CD4-positive, alpha-beta T cell treated with Interleukin-6 at 100 ng/mL for 8 hours (primary cell): ENCODE results near the gene CIRBP.
A peak's percentile ranks its signal among the peaks of the same experiment; 100 is the strongest.

Source experiments
- DNase-seq: peaks from one replicate; pipeline ENCODE4 v3.0.0-alpha.2; 2020; ENCODE audit warnings: mixed read lengths, low spot score

CIRBP gene

DNA sequence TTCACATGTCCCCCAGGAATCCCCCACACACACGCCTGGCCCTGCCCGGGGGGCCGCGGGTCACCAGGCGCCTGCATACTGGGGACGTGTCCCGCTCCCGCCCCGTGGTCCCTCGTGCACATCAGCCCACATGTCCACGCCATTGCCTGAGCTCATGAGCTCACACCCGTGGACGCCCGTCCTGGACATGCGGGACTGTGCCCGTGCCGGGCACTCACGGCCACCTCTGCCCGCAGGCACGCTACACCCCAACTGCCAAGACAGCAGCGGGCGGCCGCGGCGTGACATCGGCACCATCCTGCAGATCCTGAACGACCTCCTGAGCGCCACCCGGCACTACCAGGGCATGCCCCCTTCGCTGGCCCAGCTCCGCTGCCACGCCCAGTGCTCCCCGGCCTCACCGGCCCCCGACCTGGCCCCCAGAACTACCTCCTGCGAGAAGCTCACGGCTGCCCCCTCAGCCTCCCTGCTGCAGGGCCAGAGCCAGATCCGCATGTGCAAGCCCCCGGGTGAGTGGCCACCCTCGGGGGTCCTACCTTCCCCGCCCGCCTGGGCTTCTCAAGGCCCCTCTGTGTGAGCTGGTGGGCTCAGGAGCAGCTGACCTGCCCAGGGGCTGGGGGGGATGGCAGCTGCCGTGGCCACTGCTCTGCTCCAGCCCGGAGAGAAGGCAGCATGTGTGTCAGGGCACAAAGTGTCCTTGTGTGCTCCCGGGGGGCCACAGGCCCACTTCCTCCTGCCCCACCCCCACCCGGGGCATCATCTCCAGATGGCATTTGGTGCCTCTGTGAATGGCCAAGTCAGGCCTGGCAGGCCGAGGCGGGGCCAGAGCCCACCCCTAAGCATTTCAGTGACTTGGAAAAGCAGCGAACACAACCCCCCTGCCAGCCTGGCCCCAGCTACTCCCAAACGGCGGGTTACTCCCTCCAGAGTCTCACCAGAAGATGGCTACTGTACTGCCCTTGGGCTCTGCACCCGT, 13.7 kb upstream of the CIRBP start:
- no peak for DNase-seq

DNA sequence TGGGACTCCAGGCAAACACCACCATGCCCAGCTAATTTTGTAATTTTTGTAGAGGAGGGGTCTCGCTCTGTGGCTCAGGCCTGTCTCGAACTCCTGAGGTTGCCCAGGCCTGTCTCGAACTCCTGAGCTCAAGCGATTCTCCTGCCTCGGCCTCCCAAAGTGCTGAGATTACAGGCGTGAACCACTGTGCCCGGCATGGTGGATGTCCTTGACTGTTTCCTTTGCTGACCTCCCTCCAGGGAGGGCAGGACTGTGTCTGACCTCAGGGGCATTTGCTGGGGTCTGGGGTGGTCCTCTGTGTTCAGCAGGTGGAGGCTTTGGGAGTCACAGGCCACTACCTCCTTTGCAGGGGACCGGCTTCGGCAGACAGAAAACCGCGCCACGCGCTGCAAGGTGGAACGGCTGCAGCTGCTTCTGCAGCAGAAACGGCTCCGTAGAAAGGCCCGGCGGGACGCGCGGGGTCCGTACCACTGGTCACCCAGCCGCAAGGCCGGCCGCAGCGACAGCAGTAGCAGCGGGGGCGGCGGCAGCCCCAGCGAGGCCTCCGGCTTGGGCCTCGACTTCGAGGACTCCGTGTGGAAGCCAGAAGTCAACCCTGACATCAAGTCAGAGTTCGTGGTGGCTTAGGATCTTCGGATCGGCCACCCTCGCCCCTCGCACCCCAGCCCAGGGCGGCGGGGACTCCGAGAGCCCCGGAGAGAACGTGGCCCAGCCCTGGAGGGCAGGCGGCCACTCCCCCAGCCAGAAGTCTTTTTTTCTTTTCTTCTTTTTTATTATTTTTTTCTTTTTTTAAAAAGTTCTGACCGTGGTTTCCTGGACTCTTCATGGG, 12.3 kb upstream of the CIRBP start:
- no peak for DNase-seq

DNA sequence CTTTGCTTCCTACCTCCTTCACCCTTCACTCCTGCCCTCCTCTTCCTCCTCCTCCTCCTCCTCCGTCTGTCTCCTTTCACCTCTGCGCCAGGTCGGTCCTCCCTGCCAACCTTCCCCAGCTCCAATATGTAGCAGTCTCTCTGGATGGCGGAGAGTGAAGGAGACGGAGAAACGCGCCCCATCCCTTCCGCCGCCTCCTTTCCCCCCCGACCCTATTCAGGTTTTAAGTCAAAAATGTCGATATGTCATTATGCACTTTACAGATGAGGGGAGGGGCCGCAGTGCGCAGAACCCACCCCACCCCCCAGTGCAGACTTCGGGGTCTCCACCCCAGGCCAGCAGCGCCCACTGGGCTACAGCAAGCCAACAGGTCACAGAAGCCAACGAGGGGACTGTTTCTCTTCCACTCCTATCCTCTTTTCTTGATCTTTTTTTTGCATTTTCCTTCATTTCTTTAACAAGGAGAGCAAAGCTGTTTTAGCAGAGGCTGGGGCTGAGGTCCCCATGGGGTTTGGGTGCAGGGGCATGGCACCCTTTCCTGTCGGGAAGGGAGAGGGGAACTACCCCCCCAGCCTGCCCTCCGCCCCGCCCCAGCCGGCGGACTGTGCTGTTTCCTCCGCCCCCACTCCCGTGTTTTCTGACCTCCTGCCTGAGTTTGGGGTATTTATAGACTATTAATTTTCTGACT, 11.5 kb upstream of the CIRBP start:
- no peak for DNase-seq

DNA sequence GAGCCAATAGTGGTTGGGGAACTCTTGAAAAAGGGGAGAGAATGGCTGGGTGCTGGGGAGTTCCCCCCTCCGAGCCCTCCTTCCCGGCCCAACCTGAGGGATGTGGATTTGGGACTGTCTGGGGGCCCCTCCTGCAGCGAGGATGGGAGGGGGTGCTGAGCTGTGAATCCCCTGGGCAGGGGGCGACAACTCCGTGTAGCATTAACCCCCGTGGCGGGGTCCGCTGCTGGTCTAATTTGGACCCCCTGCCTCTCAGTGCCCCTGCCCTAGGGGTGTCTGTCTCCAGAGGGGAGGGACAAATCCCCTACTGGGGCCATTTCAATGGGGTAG, 11.0 kb upstream of the CIRBP start:
- DNase-seq, result no peak

DNA sequence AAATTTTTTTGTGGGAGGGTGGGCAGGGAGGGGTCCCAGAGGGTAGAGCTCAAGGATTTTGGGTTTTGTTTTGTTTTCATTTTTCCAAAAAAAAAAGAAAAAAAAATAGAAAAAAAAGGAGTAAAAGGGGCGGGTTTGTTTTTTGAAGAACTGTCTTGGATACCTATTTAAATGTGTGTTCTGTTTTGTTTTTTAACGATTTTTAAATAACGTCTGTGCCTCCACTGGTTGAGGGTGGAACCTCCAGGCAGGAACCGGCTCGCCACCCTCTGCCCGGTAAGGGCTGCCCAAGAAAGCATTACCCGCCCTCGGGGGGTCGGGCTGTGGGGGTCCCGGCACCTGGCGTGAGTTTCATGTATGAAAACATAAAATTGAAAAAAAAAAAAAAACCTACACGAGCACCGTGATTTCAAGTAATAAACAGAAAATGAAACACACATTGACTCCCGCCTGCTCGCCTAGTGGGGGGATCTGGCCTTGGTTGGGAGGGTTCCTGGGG, 10.4 kb upstream of the CIRBP start:
- no peak for DNase-seq

DNA sequence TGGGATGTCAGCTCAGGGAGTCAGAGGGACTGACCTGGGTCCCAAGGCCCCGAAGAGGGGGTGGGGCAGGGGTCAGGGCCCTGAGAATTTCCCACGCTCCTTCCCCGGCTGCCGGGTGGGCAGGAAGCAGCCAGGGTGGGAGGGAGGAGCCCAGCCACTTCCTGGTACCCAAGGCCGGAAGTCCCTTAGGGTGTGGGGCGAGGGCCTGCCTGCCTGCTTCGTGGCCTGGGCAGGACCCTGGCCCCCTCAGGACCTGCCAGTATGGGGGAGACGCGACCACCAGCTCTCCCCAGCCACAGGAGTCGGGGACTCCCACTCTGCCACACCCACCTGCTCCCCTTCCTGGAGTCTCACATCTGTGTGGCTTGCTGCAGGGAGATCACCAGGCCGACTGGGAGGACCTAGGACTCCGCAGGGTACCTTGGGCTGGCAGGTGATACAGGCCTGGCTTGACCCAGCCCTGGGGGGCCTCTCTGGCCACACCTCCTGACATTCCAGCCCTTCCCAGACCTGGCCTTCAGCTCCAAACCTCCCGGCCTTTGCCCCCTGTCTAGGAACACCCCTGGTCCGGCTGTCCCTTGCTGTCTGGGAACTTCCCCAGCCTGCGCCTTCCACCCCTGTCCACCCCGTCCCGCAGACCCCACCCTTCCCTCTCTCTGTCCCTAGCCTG, 9.8 kb upstream of the CIRBP start:
- DNase-seq, result peak; percentile 69

DNA sequence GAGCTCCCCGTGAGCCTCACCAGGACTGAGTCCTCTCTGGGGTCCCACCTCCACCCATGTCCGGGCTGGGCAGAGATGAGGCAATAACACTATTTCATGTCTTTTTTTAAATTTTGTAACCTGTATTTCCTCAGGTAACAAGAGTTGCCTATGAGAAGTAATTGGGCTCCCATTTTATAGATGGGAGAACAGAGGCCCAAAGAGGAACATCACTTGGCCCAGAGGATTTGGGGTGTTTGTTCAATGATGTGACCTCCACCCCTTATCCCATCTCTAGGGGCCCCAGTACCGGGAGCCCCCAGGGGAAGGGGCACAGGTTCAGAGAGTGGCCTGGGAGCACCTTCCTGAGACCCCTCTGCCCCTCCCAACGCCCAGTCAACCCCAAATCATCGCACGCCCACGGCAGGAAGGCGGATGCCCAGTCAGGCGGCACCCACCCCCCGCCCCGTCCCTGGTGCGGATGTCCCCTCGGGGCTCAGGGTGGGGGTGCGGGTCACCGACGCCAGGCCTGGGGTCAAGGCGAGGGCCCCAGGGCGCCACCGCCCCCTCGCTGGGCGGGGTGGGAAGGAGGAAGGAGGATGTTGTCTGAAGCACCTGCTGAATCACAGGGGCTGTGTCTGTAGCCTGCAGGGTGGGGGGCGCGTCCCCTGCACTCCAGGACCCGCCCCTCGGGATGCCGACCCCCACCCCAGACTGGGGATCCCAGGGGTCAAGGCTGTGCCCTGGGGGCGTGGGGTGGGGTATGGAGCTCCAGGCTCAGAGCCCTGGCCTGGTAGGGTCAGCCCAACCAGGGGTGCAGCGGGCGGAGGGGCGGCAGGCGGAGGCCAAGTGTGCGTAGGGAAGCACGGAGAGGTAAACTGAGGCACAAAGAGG, 9.0 kb upstream of the CIRBP start:
- DNase-seq, result peak; percentile 35

DNA sequence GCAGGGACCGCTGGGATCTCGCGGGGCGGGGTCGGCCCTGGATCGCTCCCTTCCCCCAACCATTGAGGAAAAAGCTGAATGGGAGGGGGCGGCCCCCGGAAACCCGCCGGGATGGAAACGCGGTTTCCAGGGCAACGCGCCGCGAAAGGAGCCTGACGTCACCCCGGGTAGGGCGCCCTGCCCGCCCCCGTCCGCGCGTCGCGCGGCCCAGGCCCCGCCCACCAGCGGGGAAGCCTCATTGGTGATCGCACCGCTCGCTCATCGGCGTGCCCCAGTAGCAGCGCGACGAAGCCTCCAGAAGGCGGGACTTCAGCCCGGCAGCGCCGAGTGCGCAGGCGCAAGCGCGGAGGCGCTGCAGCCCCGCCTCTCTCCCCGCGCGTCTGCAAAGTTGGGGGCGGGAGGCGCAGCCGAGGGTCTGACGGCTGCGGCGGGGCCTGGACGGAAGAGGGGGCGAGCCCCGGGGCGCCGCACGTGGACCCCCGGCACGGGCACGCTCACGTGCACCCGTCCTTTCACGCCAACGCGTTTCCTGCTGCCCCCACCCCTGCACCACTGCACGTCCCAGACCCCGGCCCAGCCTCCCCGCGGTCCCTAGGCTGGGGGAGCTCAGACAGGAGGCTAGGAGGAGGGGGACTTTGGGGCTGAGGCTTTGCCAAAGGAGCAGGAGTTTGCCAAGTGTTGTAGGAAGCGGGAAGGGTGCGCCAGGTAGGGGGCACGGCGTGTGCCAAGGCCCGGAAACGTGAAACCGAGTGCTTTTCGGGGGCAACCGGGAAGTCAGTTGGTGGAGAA, 8.2 kb upstream of the CIRBP start:
- DNase-seq, result peak; percentile 97

DNA sequence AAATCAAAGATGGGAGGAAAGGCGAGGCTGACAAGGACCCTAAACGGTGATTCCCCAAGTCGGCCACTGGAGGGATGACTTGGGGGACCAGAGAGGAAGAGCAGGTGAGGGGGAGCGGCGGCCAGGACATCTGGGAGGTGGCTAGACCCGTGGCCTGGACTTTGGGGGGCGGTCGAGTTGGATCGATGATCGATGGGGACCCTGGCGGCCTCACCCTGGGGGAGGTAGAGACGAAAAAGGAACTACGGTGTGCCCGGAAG, 7.7 kb upstream of the CIRBP start:
- no peak for DNase-seq

DNA sequence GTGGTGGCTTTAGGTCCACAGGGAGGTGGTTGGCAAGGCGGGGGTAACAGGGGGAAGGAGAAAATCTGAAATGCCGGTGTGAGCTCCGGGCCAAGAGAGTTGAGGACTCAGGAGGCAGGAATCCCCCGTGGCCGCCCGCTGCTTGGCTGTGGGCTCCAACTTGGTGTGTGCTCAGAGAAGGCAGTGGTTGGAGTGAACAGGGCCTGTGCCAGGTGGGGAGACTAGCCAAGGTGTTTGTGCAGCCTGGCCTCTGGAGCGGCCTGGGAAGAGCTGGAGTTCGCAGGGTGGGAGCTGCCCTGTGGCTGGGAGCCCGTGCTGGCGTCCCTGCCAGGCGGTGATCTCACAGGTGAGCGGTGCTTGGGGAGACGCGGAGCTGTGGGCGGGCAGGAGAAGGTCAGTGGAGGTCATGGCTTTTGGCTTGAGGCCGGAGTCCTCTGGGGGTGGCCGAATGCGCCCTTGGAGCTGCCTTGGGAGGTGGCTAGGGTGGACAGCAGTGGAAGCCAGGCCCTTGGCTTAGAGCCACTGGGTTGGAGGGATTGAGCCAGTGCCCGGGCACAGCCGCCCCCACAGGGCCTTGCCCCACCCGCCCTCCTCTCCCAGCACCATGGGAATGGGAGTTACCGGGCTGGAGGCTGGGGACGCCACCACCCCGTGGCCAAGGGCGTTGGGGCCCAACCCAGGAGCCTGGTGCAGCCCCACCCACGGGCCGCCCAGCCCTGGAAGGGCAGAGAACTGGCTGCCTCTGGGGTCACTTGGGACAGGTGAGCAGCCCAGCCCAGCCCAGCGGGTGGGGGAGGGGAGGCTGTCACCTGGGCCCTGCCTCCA, 7.1 kb upstream of the CIRBP start:
- DNase-seq, result peak; percentile 29

DNA sequence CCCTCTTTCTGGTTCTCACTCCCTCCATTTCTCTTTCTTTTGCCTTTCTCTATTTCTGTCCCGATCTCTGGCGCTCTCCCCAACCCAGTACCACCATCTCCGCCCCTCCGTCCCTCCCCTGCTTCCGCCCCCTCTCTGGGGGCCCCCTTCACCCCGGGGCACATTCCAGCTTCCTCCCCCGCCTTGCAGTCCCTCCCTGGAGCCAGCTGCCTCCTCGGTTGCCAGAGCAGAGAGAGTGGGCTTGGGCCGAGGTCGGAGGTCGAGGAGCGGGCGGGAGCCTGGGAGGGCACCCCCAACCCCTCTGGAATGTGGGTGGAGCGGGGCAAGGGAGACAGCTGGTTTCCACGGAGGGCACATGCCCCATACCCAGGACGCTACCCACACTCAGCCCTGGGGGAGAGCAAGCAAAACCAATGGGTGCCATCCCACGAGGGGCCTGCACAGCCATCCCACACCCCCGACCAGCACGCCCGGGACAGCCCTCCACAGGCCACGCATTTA, 6.5 kb upstream of the CIRBP start:
- DNase-seq, result no peak

DNA sequence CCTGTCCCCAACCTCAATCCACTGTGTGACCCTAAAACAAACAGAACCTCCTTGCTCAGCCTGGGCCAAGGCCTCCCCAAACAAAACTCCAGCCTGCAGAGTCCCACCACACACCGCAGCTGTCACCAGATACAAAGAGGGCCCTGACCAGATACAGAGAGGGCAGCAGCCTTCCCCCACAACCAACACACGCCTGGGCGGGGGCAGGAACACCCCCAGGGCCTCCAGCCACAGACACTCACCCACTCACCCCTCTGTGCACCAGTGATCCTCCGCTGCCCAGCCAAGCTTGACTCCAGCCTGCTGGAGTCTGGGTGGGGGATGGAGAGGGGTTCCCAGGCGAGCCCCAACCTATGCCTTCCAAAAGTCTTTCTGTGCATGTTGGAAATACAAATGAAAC, 5.9 kb upstream of the CIRBP start:
- DNase-seq, result no peak

DNA sequence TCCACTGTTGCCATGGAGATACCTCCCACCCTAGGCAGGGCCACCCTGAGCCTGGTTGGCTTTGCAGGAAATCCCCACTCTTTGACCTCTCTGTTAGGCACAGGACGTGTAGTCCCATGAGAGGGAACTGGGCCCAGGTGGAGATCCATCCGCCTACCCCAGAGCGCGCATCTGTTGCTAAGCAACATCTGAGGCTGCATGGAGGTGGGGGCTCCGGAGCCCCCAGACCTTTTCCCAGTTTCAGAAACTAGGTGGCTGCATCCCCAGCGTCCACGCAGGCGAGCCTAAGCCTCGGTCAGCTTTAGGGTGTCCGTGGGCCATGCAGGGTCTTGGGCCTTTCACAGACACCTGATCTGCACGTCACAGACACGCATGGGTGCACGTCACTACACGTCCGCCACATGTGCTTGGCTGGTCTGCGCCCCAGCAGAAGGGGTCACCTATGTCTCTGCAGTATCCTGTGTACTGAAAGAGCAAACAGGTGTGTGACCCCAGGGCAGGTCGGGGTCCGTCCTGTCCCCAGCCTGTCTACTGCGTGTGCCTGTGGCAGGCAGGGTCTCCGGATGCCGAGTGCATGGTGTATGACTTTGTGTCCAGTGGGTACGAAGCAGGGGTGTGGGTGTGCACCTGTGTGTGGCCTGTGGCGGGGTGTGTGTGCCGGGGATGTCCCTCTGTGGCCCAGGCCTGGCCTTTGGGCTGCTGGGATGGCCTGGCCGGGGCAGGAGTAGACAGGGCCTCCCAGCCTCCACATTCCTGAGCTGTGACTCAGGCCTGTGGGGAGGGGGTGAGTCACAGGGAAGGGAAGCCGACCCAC, 4.1 kb upstream of the CIRBP start:
- no peak for DNase-seq

DNA sequence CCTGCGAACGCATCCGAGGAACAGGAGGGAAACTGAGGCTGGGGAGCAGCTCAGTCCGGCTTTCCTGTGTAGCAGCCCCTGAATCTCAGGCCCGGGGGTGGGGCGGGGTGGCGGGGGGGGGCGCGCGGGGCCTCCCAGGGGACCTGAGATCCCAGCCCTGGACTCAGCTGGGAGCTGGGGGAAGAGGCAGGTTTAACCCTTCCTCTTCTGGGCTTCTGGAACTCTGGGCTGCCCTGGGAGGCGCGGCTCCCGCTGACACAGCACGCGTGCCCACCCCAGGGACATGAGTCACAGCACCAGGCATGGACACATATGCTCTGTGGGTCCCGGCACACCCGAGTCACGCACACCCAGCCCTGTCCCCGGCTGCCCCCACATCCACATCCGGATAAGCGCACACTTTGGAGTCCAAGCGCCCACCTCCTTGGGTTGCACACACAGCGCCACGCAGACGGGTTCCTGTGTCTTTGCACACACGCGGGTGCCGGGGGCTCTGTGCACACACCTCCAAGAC, 3.5 kb upstream of the CIRBP start:
- DNase-seq, result peak; percentile 36

DNA sequence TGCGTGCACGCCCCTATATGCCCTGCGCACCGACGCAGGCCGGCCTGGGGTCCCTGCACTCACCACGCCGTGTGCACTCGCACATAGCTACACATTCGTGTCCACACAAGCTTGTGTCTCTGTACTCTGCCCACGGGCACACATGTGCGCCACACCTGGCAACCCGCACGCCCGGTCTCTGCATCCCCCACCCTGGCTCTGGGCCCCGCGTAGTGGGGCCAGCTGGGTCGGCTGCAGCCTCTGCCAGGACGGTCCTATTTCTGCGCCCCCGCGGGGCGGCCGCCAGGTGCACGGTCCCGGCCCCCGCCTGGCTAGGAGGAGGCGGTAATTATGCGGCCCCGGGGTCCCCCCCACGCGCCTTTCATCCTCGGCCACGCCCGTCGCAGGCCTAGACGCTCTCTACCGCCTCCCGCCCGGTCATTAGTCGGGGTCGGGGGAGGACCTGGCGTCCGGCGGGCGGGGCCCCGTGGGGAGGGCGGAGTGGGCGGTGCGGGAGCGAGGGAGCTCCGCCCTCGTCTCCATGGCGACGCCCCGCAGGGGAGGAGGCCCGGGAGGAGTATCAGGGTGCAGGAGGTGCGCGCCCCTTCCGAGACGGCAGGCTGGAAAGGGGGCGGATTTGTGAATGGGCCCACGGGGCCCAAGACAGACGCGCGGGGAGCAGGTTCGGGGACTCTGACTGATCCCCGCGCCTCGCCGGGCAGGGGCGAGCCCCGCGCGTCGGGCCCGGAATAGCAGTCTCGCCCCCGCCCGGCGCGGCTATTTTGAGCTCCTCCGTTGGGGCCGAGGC, 2.8 kb upstream of the CIRBP start:
- DNase-seq, result peak; percentile 85

DNA sequence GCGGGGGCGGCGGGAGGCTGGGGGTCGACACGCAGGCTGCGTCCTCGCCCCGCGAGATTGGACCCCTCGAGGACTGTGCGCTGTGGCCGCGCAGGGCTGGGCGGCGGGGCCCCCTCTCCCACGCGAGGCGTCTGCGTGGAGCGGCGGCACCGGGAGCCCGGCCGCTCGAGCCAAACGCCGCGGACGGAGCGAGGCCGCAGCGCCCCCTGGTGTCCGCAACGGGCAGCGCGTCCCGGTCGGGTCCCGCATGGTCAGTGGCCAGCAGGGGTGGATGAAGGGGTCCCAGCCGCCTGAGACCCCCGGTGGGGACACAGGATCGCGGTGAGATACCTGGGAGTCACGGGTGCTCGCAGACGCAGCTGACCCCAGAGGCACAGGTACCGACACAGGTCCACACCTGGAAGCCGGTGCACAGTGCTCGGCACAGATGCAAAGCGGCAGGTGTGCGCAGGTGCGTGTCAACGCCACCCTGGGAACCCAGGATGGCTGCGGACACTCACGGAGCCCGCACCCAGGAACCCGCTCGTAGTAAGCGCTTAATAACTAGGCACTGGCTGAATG, 2.1 kb upstream of the CIRBP start:
- peak; percentile 59 for DNase-seq
